H1 (cell line): ENCODE data around the gene OXTR. TPM values are rescaled to one million over a fixed set of nuclear protein-coding genes. Genes with fewer than 3 reads are reported as not detected.

Experiments used
- ATF2 ChIP-seq: IDR thresholded peaks from 2 replicates; pipeline ENCODE4 v1.6.1; 2012; ENCODE audit warnings: low read length, inconsistent platforms
- CTBP2 ChIP-seq: IDR thresholded peaks from 2 replicates; pipeline ENCODE4 v1.7.0; 2011; ENCODE audit warnings: borderline replicate concordance, mild to moderate bottlenecking, moderate library complexity, mixed read lengths, low read length; ENCODE audit not compliant: insufficient read depth, insufficient read length
- E2F6 ChIP-seq: IDR thresholded peaks from 2 replicates; pipeline ENCODE4 v1.6.1; 2012; ENCODE audit warnings: inconsistent platforms
- EGR1 ChIP-seq: IDR thresholded peaks from 2 replicates; pipeline ENCODE4 v1.6.1; 2011; ENCODE audit warnings: low read depth, low read length, borderline replicate concordance
- HDAC2 ChIP-seq, 2 experiments: fragments of 300-600 bp in 1 of 2; sonication (generic) in 1 of 2; IDR thresholded peaks; 2 replicates each; pipeline ENCODE4 v1.6.1; 2011 to 2012; ENCODE audit warnings: low read depth in 2 of 2, low read length in 2 of 2, mild to moderate bottlenecking in 2 of 2, moderate library complexity in 2 of 2, borderline replicate concordance in 1 of 2, inconsistent platforms in 1 of 2
- KDM5A ChIP-seq: fragments of 200-600 bp; IDR thresholded peaks from 2 replicates; pipeline ENCODE4 v1.7.1; 2012; ENCODE audit warnings: mild to moderate bottlenecking, low read length, inconsistent platforms, mixed read lengths
- TCF12 ChIP-seq: IDR thresholded peaks from 2 replicates; pipeline ENCODE4 v1.6.1; 2011; ENCODE audit warnings: low read depth, mild to moderate bottlenecking, low read length
- USF2 ChIP-seq: IDR thresholded peaks from 2 replicates; pipeline ENCODE4 v1.6.1; 2011; ENCODE audit warnings: low read length, improper control_type of control experiment
- polyA plus RNA-seq, 7 experiments: library from polyadenylated mRNA; depleted of rRNA in 3 of 7; stranded (reverse) in 5 of 7; unstranded in 2 of 7; fragments of >200 nt in 5 of 7; fragments of 200-250 nt in 2 of 7; gene quantifications; 1 replicate in 5 of 7; 2 replicates in 1 of 7; 4 replicates in 1 of 7; pipeline versions ENCODE4 v1.2.1 to v1.2.3, GENCODE V29; 2011 to 2013; ENCODE audit warnings: missing spikeins in 2 of 7, mixed read lengths in 2 of 7
- total RNA-seq: library from RNA; stranded (reverse); fragmentation: NEBNext Ultra II Directional; extraction: Animal tissue kit (Norgen Biotek cat#: 25700); gene quantifications from 2 replicates; pipeline ENCODE4 v1.2.1, GENCODE V29; 2021

OXTR gene
- total and polyA plus RNA-seq, 2 of the 8 experiments (the other 6 are each of a cell fraction or from before 2014, with no cell fraction given), result 0.77 to 2.3 TPM

- no peak for TF ChIP-seq USF2
- TF ChIP-seq HDAC2 (IDR thresholded peaks at IDR 0.05; ENCODE audit: borderline replicate concordance in 1 of 2, low read depth in 2 of 2, low read length in 2 of 2), result no peak
- no peak for TF ChIP-seq KDM5A
- TF ChIP-seq EGR1, result no peak
- TF ChIP-seq CTBP2, result no peak
- no peak for TF ChIP-seq TCF12
- TF ChIP-seq E2F6, result no peak
- no peak for TF ChIP-seq ATF2
Observed at GRCh38 chr3:8784676-8785435, 15.4 kb upstream of the OXTR start (continued).
